Ishikawa (cell line): Measurements from ENCODE around the gene SPAG9.

Experiments used
- CEBPB ChIP-seq: IDR thresholded peaks from 2 replicates; pipeline ENCODE4 v1.6.1; 2012
- CREB1 ChIP-seq: IDR thresholded peaks from 2 replicates; pipeline ENCODE4 v1.6.1; 2012; ENCODE audit warnings: low read depth
- EGR1 ChIP-seq: IDR thresholded peaks from 2 replicates; pipeline ENCODE4 v1.6.1; 2012
- EP300 ChIP-seq: IDR thresholded peaks from 2 replicates; pipeline ENCODE4 v1.6.1; 2012; ENCODE audit warnings: borderline replicate concordance
- FOXM1 ChIP-seq: IDR thresholded peaks from 2 replicates; pipeline ENCODE4 v1.6.1; 2012; ENCODE audit warnings: low read depth, borderline replicate concordance
- NFIC ChIP-seq: IDR thresholded peaks from 2 replicates; pipeline ENCODE4 v1.6.1; 2012
- RAD21 ChIP-seq: IDR thresholded peaks from 2 replicates; pipeline ENCODE4 v1.6.1; 2012; ENCODE audit warnings: low read depth
- TAF1 ChIP-seq: IDR thresholded peaks from 2 replicates; pipeline ENCODE4 v1.6.1; 2012; ENCODE audit warnings: low read depth, mild to moderate bottlenecking
- TCF12 ChIP-seq: IDR thresholded peaks from 2 replicates; pipeline ENCODE4 v1.6.1; 2012; ENCODE audit warnings: low read depth
- TEAD4 ChIP-seq: IDR thresholded peaks from 2 replicates; pipeline ENCODE4 v1.6.1; 2012
- YY1 ChIP-seq: IDR thresholded peaks from 2 replicates; pipeline ENCODE4 v1.6.1; 2012; ENCODE audit warnings: low read depth
- ZBTB7A ChIP-seq: IDR thresholded peaks from 2 replicates; pipeline ENCODE4 v1.6.1; 2012; ENCODE audit warnings: low read depth
- TF ChIP-seq, protein P1 (sequence below): IDR thresholded peaks from 2 replicates; pipeline ENCODE4 v1.6.1; 2012; ENCODE audit warnings: low read depth, mild to moderate bottlenecking
- TF ChIP-seq, protein P2 (sequence below): IDR thresholded peaks from 2 replicates; pipeline ENCODE4 v1.6.1; 2012
- TF ChIP-seq, protein P3 (sequence below): IDR thresholded peaks from 2 replicates; pipeline ENCODE4 v1.6.1; 2012

SPAG9 gene

DNA sequence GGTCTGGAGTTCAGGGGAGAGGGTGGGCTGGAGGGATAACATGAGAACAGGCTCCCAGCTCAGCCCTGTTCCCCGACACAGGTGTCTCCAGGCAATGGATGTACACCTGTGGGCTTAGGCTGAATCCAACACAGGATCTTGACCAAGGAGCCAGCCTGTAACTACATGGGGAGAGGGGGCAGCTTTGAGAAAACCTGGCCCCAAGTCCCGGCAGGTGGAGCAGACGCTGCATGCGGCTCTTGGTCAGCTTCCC, 181.2 kb downstream of the SPAG9 start:
- TF ChIP-seq YY1 (no peak), TCF12 (no peak), CREB1 (no peak), RAD21 (no peak), EGR1 (no peak), EP300 (no peak)
- TF ChIP-seq, protein P1, sequence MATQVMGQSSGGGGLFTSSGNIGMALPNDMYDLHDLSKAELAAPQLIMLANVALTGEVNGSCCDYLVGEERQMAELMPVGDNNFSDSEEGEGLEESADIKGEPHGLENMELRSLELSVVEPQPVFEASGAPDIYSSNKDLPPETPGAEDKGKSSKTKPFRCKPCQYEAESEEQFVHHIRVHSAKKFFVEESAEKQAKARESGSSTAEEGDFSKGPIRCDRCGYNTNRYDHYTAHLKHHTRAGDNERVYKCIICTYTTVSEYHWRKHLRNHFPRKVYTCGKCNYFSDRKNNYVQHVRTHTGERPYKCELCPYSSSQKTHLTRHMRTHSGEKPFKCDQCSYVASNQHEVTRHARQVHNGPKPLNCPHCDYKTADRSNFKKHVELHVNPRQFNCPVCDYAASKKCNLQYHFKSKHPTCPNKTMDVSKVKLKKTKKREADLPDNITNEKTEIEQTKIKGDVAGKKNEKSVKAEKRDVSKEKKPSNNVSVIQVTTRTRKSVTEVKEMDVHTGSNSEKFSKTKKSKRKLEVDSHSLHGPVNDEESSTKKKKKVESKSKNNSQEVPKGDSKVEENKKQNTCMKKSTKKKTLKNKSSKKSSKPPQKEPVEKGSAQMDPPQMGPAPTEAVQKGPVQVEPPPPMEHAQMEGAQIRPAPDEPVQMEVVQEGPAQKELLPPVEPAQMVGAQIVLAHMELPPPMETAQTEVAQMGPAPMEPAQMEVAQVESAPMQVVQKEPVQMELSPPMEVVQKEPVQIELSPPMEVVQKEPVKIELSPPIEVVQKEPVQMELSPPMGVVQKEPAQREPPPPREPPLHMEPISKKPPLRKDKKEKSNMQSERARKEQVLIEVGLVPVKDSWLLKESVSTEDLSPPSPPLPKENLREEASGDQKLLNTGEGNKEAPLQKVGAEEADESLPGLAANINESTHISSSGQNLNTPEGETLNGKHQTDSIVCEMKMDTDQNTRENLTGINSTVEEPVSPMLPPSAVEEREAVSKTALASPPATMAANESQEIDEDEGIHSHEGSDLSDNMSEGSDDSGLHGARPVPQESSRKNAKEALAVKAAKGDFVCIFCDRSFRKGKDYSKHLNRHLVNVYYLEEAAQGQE = no peak
- TF ChIP-seq, protein P2, sequence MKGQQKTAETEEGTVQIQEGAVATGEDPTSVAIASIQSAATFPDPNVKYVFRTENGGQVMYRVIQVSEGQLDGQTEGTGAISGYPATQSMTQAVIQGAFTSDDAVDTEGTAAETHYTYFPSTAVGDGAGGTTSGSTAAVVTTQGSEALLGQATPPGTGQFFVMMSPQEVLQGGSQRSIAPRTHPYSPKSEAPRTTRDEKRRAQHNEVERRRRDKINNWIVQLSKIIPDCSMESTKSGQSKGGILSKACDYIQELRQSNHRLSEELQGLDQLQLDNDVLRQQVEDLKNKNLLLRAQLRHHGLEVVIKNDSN = no peak

DNA sequence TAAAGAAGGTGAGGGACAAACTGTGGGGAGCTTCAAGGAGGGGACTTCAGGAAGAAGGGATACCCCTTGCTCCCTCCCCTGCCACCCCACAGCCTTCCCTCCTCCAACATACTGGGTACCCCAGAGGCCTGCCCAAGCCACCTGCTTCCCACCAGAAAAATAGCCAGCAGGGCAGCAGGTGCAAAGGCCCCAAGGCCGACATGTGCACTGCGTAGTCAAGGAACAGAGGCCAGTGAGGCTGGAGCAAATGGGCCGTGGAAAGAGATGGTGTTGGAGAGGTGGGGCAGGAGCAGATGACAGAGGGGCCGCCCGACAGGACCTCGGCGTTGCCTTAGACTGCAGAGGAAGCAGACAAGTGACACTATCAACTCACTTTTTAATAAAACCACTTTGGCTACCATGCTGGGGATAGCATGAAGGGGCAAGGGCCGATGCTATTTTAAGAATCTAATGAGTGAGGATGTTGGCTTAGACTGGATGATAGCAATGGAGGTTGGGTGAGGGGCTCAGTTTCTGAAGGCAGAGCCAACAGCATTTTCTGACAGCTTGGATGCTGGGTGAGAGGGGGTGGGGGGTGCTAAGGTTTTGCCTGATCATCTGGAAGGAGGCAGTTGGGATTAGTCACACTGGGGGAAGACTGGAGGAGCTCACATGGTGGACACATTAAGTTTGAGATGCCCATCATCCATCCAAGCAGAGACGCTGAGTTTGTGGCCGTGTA, 181.7 kb downstream of the SPAG9 start:
- TF ChIP-seq CEBPB = no peak
- TF ChIP-seq TCF12 = no peak
- TF ChIP-seq, protein P2 = no peak
- TF ChIP-seq, protein P1 = no peak
- no peak for TF ChIP-seq NFIC
- TF ChIP-seq TEAD4 = no peak
- TF ChIP-seq EGR1 = no peak
- TF ChIP-seq RAD21 = no peak

- TF ChIP-seq TCF12 (no peak), ZBTB7A (no peak), YY1 (no peak), TAF1 (no peak), NFIC (no peak), EGR1 (no peak), RAD21 (no peak), CREB1 (no peak), FOXM1 (no peak), EP300 (no peak)
- TF ChIP-seq, protein P1 = no peak
- TF ChIP-seq, protein P2 = no peak
- TF ChIP-seq, protein P3, sequence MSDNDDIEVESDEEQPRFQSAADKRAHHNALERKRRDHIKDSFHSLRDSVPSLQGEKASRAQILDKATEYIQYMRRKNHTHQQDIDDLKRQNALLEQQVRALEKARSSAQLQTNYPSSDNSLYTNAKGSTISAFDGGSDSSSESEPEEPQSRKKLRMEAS = no peak
Measured at GRCh38 chr17:50935996-50936266, 184.7 kb downstream of the SPAG9 start.

DNA sequence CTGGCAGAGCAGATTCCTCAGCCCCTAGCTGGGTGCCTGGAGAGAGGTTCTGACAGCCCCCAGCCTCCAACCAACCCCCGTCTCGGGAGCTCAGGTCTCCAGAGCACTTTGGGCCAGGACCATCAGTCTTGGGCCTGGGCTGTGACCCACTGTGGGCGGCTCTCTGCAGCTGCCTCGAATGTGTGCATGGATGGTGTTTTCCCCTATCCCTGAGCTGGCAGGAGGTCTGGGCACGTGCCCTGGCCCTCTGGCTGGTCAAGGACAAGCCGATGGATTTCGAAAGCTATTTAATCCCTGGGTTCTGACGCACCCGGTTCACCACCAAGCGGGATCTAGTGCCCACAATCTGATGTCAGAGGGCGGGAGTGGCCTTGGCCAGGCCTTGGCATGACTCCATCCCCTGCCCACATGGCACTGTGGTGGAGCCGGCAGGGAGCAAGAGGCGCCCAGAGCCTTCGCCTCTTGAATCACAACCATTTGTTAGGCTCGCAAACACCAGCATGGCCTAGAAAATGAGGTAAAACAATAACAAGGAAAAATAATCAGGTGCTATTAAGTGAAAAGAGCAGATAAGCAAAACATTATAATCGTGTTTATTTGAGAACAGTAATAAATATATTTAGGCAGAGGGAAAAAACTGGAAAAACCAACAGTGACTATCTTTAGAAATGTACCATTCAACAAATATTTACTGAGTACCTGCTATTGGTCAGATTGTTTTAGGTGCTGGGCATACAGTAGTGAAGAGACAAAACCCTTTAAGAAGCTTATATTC, 185.3 kb downstream of the SPAG9 start:
- TF ChIP-seq, protein P3 = 0 out of 2 replicates have a peak, but pooled peaks have one; percentile 25
- TF ChIP-seq TEAD4 = no peak
